WTC11 (cell line): ENCODE measurements around the gene DRGX. TPM values are rescaled to one million over a fixed set of nuclear protein-coding genes. Genes with fewer than 3 reads are reported as not detected.

ENCODE experiments used
- ATAC-seq: fragments of 200-7000 bp; cut with Tn5 transposase; 2 replicates; pipeline ENCODE4 v1.10.0; 2021; ENCODE audit warnings: mild to moderate bottlenecking, moderate library complexity
- CTCF ChIA-PET: fragments of 300-600 bp; sonication (Branson Sonifier 250); formaldehyde crosslinking; loops from one replicate; lab custom pipeline; 2021; ENCODE audit warnings: antibody characterized with exemption; lab: Charles Lee
- POLR2A ChIA-PET: fragments of 350-600 bp; sonication (Branson Sonifier 250); formaldehyde crosslinking; loops from one replicate; lab custom pipeline; 2021; ENCODE audit warnings: antibody characterized with exemption; lab: Charles Lee
- DNase-seq: peaks from one replicate; pipeline ENCODE4 v3.0.0; 2021; ENCODE audit warnings: low spot score
- H3K27ac Mint-ChIP-seq: 2 replicates; pipeline ENCODE4 v1.8.0; 2021; ENCODE audit warnings: mixed read lengths
- H3K27me3 Mint-ChIP-seq: 2 replicates; pipeline ENCODE4 v1.8.0; 2021; ENCODE audit warnings: low read depth, mild to moderate bottlenecking, moderate library complexity, mixed read lengths
- H3K36me3 Mint-ChIP-seq: 2 replicates; pipeline ENCODE4 v1.8.0; 2021; ENCODE audit warnings: mixed read lengths
- H3K4me1 Mint-ChIP-seq: 2 replicates; pipeline ENCODE4 v1.8.0; 2022; ENCODE audit warnings: mixed read lengths
- H3K4me3 Mint-ChIP-seq: 2 replicates; pipeline ENCODE4 v1.8.0; 2021; ENCODE audit warnings: mild to moderate bottlenecking, moderate library complexity, mixed read lengths
- H3K9me3 Mint-ChIP-seq: 2 replicates; pipeline ENCODE4 v1.8.0; 2021; ENCODE audit warnings: mixed read lengths
- AR ChIP-seq: fragments of 250-450 bp; sonication (Bioruptor Pico); IDR thresholded peaks from 2 replicates; pipeline ENCODE4 v1.9.0; 2021; ENCODE audit warnings: mild to moderate bottlenecking
- ATF2 ChIP-seq: sonication (generic); formaldehyde crosslinking; IDR thresholded peaks from 2 replicates; pipeline ENCODE4 v1.8.1; 2022; ENCODE audit warnings: low read depth, missing genetic modification reagents, borderline replicate concordance
- ATF3 ChIP-seq: sonication (generic); formaldehyde crosslinking; conservative IDR thresholded peaks from 2 replicates; pipeline ENCODE4 v1.8.1; 2022; ENCODE audit warnings: mild to moderate bottlenecking, missing genetic modification reagents
- ATF6 ChIP-seq: sonication (generic); formaldehyde crosslinking; IDR thresholded peaks from 2 replicates; pipeline ENCODE4 v1.8.1; 2023; ENCODE audit warnings: mild to moderate bottlenecking, missing genetic modification reagents
- GTF2I ChIP-seq: fragments of 250-450 bp; sonication (Bioruptor Pico); conservative IDR thresholded peaks from 2 replicates; pipeline ENCODE4 v1.4.0; 2021; ENCODE audit warnings: mild to moderate bottlenecking
- HMGA2 ChIP-seq: fragments of 250-450 bp; sonication (Bioruptor Pico); IDR thresholded peaks from 2 replicates; pipeline ENCODE4 v1.4.0; 2021; ENCODE audit warnings: mild to moderate bottlenecking, moderate library complexity
- MAX ChIP-seq: sonication (generic); formaldehyde crosslinking; IDR thresholded peaks from 2 replicates; pipeline ENCODE4 v1.8.0; 2022; ENCODE audit warnings: mild to moderate bottlenecking, missing genetic modification reagents
- PREB ChIP-seq: sonication (generic); formaldehyde crosslinking; IDR thresholded peaks from 2 replicates; pipeline ENCODE4 v1.8.1; 2022; ENCODE audit warnings: mild to moderate bottlenecking, missing genetic modification reagents, moderate library complexity, borderline replicate concordance
- PRRX2 ChIP-seq: fragments of 250-450 bp; sonication (Bioruptor Pico); IDR thresholded peaks from 2 replicates; pipeline ENCODE4 v1.8.0; 2021; ENCODE audit warnings: mild to moderate bottlenecking
- SMAD3 ChIP-seq: sonication (generic); formaldehyde crosslinking; IDR thresholded peaks from 2 replicates; pipeline ENCODE4 v1.8.0; 2022; ENCODE audit warnings: missing genetic modification reagents, mild to moderate bottlenecking, borderline replicate concordance
- SMAD4 ChIP-seq: sonication (generic); formaldehyde crosslinking; IDR thresholded peaks from 2 replicates; pipeline ENCODE4 v1.8.0; 2022; ENCODE audit warnings: mild to moderate bottlenecking, missing genetic modification reagents
- TCF7 ChIP-seq: sonication (generic); formaldehyde crosslinking; IDR thresholded peaks from 2 replicates; pipeline ENCODE4 v1.8.0; 2022; ENCODE audit warnings: mild to moderate bottlenecking, low read depth, missing genetic modification reagents, moderate library complexity
- USF1 ChIP-seq: sonication (generic); formaldehyde crosslinking; IDR thresholded peaks from 2 replicates; pipeline ENCODE4 v1.8.0; 2022; ENCODE audit warnings: mild to moderate bottlenecking, missing genetic modification reagents
- ZNF281 ChIP-seq: sonication (generic); formaldehyde crosslinking; IDR thresholded peaks from 2 replicates; pipeline ENCODE4 v1.8.0; 2023; ENCODE audit warnings: mild to moderate bottlenecking, missing genetic modification reagents
- total RNA-seq: library from RNA; stranded (reverse); gene quantifications from 3 replicates; pipeline ENCODE4 v1.2.3, GENCODE V29; 2021

The DRGX gene
- total RNA-seq, 1 experiment from 2014 or later = not detected

GRCh38 chr10:49385939-49386922 lies 9.7 kb downstream of the DRGX start:
- ATAC-seq = peak; percentile 43
- ChIA-PET POLR2A (no interaction called here), CTCF (interaction anchor here (1.8 kb wide), 1 partner anchor 22 kb away, joined by 4 read pairs; no protein-coding TSS in a partner anchor)
- 0 out of 2 replicates have a peak, but pooled peaks cover 3% of the 10 kb centered on the region for H3K4me1 Mint-ChIP-seq
- H3K9me3 Mint-ChIP-seq = no peaks in the 10 kb centered on the region
- no peak overlapping the region for H3K4me3 Mint-ChIP-seq
- no peaks in the 10 kb centered on the region for H3K36me3 Mint-ChIP-seq
- TF ChIP-seq AR (CRISPR knock-in tag) = no peak
- no peak for TF ChIP-seq MAX (CRISPR knock-in tag)
- no peak for TF ChIP-seq SMAD3 (CRISPR knock-in tag)
- TF ChIP-seq ATF2 = no peak
- no peak for TF ChIP-seq ZNF281 (CRISPR knock-in tag)
- no peak for TF ChIP-seq HMGA2
- TF ChIP-seq PRRX2 = no peak
- TF ChIP-seq GTF2I (CRISPR knock-in tag) = no peak
- no peak for TF ChIP-seq USF1
- no peak for TF ChIP-seq SMAD4 (CRISPR knock-in tag)
- TF ChIP-seq TCF7 = no peak
- H3K27me3 Mint-ChIP-seq = peaks cover 11% of the 10 kb centered on the region
- no peak overlapping the region for H3K27ac Mint-ChIP-seq
- DNase-seq = no peak

- Mint-ChIP-seq H3K36me3 (no peaks in the 10 kb centered on the region), H3K27ac (no peak overlapping the region), H3K4me3 (no peak overlapping the region), H3K9me3 (no peaks in the 10 kb centered on the region), H3K4me1 (no peaks in the 10 kb centered on the region), H3K27me3 (no peaks in the 10 kb centered on the region; the same call in 1 of the 2 replicates)
- ChIA-PET CTCF (interaction anchor here (1.1 to 5.0 kb wide), 2 partner anchors 23 to 59 kb away, joined by 4 to 27 read pairs; no protein-coding TSS in a partner anchor), POLR2A (no interaction called here)
- TF ChIP-seq USF1 (no peak), ATF3 (CRISPR knock-in tag) (no peak), ATF6 (CRISPR knock-in tag) (no peak), PREB (CRISPR knock-in tag) (no peak)
- DNase-seq = no peak
- no peak for ATAC-seq
Observed at GRCh38 chr10:49384268-49384953, 11.5 kb downstream of the DRGX start.
